H1 (cell line): ENCODE measurements around the gene CXCR3. TPM values are rescaled to one million over a fixed set of nuclear protein-coding genes. Genes with fewer than 3 reads are reported as not detected.

Source experiments
- CTCF ChIA-PET: fragments of 300-600 bp; sonication (Branson Sonifier 250); formaldehyde crosslinking; loops from one replicate; lab custom pipeline; 2021; ENCODE audit not compliant: partially characterized antibody; lab: Charles Lee
- POLR2A ChIA-PET: fragments of 300-600 bp; sonication (Branson Sonifier 250); formaldehyde crosslinking; loops from one replicate; lab custom pipeline; 2021; ENCODE audit warnings: inconsistent platforms; ENCODE audit not compliant: partially characterized antibody; lab: Charles Lee
- DNase-seq, 2 experiments: peaks; one replicate each; pipeline versions ENCODE4 v3.0.0 to v3.0.0-alpha.2; 2010 to 2022; ENCODE audit warnings: low spot score in 2 of 2, low read depth in 1 of 2, mixed read lengths in 1 of 2
- FAIRE-seq: peaks from 2 replicates; lab custom pipeline; 2011; peaks lifted over from hg19 to GRCh38; lab: Jason Lieb, UNC
- H2AFZ ChIP-seq: 2 replicates; pipeline ENCODE4 v1.8.1; 2012; ENCODE audit warnings: low read length, inconsistent platforms
- H2AK5ac ChIP-seq: 2 replicates; pipeline ENCODE4 v1.6.1; 2013; ENCODE audit warnings: low read depth, low read length
- H2BK120ac ChIP-seq: replicated peaks from 2 replicates; pipeline ENCODE3; 2013; ENCODE audit warnings: low read depth, low read length, inconsistent platforms
- H2BK12ac ChIP-seq: 2 replicates; pipeline ENCODE4 v1.6.1; 2013; ENCODE audit warnings: low read depth, low read length
- H2BK15ac ChIP-seq: 2 replicates; pipeline ENCODE4 v1.6.1; 2013; ENCODE audit warnings: low read length
- H2BK20ac ChIP-seq: 2 replicates; pipeline ENCODE4 v1.6.1; 2013; ENCODE audit warnings: low read length
- H2BK5ac ChIP-seq: 2 replicates; pipeline ENCODE4 v1.6.1; 2013; ENCODE audit warnings: low read depth, low read length
- H3K14ac ChIP-seq: 2 replicates; pipeline ENCODE4 v1.6.1; 2013; ENCODE audit warnings: inconsistent platforms; ENCODE audit not compliant: insufficient read length
- H3K18ac ChIP-seq: 2 replicates; pipeline ENCODE4 v1.6.1; 2013; ENCODE audit warnings: low read length; ENCODE audit errors: extremely low read depth
- H3K23ac ChIP-seq: 2 replicates; pipeline ENCODE4 v1.6.1; 2013; ENCODE audit warnings: inconsistent platforms; ENCODE audit not compliant: insufficient read length
- H3K23me2 ChIP-seq: 2 replicates; pipeline ENCODE4 v1.6.1; 2013; ENCODE audit warnings: low read depth, low read length
- H3K27ac ChIP-seq: 2 replicates; pipeline ENCODE4 v1.6.1; 2011; ENCODE audit warnings: low read depth, low read length, inconsistent platforms
- H3K27me3 ChIP-seq, 4 experiments: replicated peaks in 1 of 4; 1 replicate in 1 of 4; 2 replicates in 3 of 4; pipeline versions ENCODE4 v1.6.1 to v1.8.1; 2011 to 2013; ENCODE audit warnings: low read length in 3 of 4, mild to moderate bottlenecking in 3 of 4, inconsistent platforms in 2 of 4, mixed read lengths in 2 of 4, moderate library complexity in 1 of 4; ENCODE audit not compliant: control insufficient read depth in 3 of 4, insufficient read depth in 3 of 4; ENCODE audit errors: extremely low read depth in 1 of 4
- H3K36me3 ChIP-seq, 4 experiments: 2 replicates each; pipeline versions ENCODE4 v1.6.1 to v1.8.1; 2011 to 2013; ENCODE audit warnings: mild to moderate bottlenecking in 4 of 4, low read length in 3 of 4, moderate library complexity in 2 of 4, control low read depth in 1 of 4, inconsistent platforms in 1 of 4; ENCODE audit not compliant: insufficient read depth in 4 of 4, control insufficient read depth in 2 of 4
- H3K4ac ChIP-seq: replicated peaks from 2 replicates; pipeline ENCODE3; 2013; ENCODE audit warnings: low read length, low read depth, mixed read lengths, inconsistent platforms; ENCODE audit not compliant: insufficient read length
- H3K4me1 ChIP-seq, 4 experiments: replicated peaks in 1 of 4; 1 replicate in 1 of 4; 2 replicates in 3 of 4; pipeline versions ENCODE4 v1.6.1 to v1.8.1; 2011 to 2013; ENCODE audit warnings: low read length in 3 of 4, inconsistent platforms in 2 of 4, mixed read lengths in 1 of 4; ENCODE audit not compliant: insufficient read depth in 4 of 4, control insufficient read depth in 3 of 4
- H3K4me2 ChIP-seq, 2 experiments: 2 replicates each; pipeline versions ENCODE4 v1.6.1 to v1.8.1; 2011 to 2013; ENCODE audit warnings: low read depth in 2 of 2, low read length in 2 of 2, control low read depth in 1 of 2, inconsistent platforms in 1 of 2, mild to moderate bottlenecking in 1 of 2; ENCODE audit not compliant: insufficient read depth in 1 of 2
- H3K4me3 ChIP-seq, 4 experiments: fragments of 200-600, 300-600 bp in 1 of 4; sonication (generic), shearing (Covaris generic), sonication (Bioruptor Twin) in 1 of 4; 2 replicates each; pipeline versions ENCODE4 v1.5.1 to v1.8.1; 2011 to 2016; ENCODE audit warnings: low read length in 4 of 4, low read depth in 3 of 4, control low read depth in 2 of 4, inconsistent platforms in 2 of 4, mild to moderate bottlenecking in 2 of 4, mixed read lengths in 1 of 4, moderate library complexity in 1 of 4; ENCODE audit not compliant: insufficient read depth in 2 of 4; ENCODE audit errors: extremely low read depth in 1 of 4
- H3K56ac ChIP-seq: replicated peaks from 2 replicates; pipeline ENCODE3; 2013; ENCODE audit warnings: low read depth, mild to moderate bottlenecking, mixed read lengths, low read length, inconsistent platforms; ENCODE audit not compliant: insufficient read length
- H3K79me1 ChIP-seq: 2 replicates; pipeline ENCODE4 v1.6.1; 2013; ENCODE audit warnings: low read depth, low read length, control low read depth
- H3K79me2 ChIP-seq, 2 experiments: 2 replicates each; pipeline versions ENCODE4 v1.6.1 to v1.8.1; 2012 to 2013; ENCODE audit warnings: low read length in 2 of 2, mild to moderate bottlenecking in 2 of 2, inconsistent platforms in 1 of 2; ENCODE audit not compliant: insufficient read depth in 2 of 2, control insufficient read depth in 1 of 2
- H3K9ac ChIP-seq, 4 experiments: replicated peaks in 1 of 4; 1 replicate in 1 of 4; 2 replicates in 3 of 4; pipeline versions ENCODE4 v1.6.1 to v1.8.1; 2011 to 2013; ENCODE audit warnings: low read depth in 3 of 4, low read length in 3 of 4, control low read depth in 2 of 4, mild to moderate bottlenecking in 2 of 4, moderate library complexity in 2 of 4, inconsistent platforms in 1 of 4; ENCODE audit errors: extremely low read depth in 1 of 4
- H3K9me3 ChIP-seq, 2 experiments: 2 replicates each; pipeline versions ENCODE4 v1.6.1 to v1.8.1; 2012 to 2013; ENCODE audit warnings: mild to moderate bottlenecking in 2 of 2, moderate library complexity in 2 of 2, control low read depth in 1 of 2, inconsistent platforms in 1 of 2, low read depth in 1 of 2, low read length in 1 of 2, mixed read lengths in 1 of 2; ENCODE audit not compliant: insufficient read depth in 2 of 2
- H4K20me1 ChIP-seq, 2 experiments: replicated peaks in 1 of 2; 2 replicates each; pipeline versions ENCODE3 to v1.8.1; 2011 to 2013; ENCODE audit warnings: inconsistent platforms in 2 of 2, low read length in 2 of 2, mild to moderate bottlenecking in 1 of 2; ENCODE audit not compliant: insufficient read depth in 2 of 2, control insufficient read depth in 1 of 2
- H4K5ac ChIP-seq: 2 replicates; pipeline ENCODE4 v1.6.1; 2013; ENCODE audit warnings: low read length, low read depth, mixed read lengths, inconsistent platforms; ENCODE audit not compliant: insufficient read length
- H4K8ac ChIP-seq: 2 replicates; pipeline ENCODE4 v1.8.0; 2013; ENCODE audit warnings: mild to moderate bottlenecking, moderate library complexity, low read length, inconsistent platforms; ENCODE audit not compliant: insufficient read depth; ENCODE audit errors: extremely low read depth
- H4K91ac ChIP-seq: replicated peaks from 2 replicates; pipeline ENCODE3; 2013; ENCODE audit warnings: low read length, mixed read lengths, inconsistent platforms; ENCODE audit not compliant: insufficient read length
- BACH1 ChIP-seq: IDR thresholded peaks from 2 replicates; pipeline ENCODE4 v1.6.1; 2012; ENCODE audit warnings: low read length, improper control_type of control experiment
- BCL11A ChIP-seq, 2 experiments: IDR thresholded peaks; one replicate each; pipeline ENCODE4 v1.6.1; 2011; ENCODE audit warnings: low read depth in 2 of 2, low read length in 2 of 2, mild to moderate bottlenecking in 2 of 2
- CEBPB ChIP-seq: IDR thresholded peaks from 2 replicates; pipeline ENCODE4 v1.6.1; 2012; ENCODE audit warnings: low read depth, low read length
- CREB1 ChIP-seq: IDR thresholded peaks from 2 replicates; pipeline ENCODE4 v1.6.1; 2012; ENCODE audit warnings: inconsistent platforms
- FOSL1 ChIP-seq: IDR thresholded peaks from 2 replicates; pipeline ENCODE4 v1.6.1; 2011; ENCODE audit warnings: mild to moderate bottlenecking, low read depth, low read length, moderate library complexity; ENCODE audit not compliant: insufficient read depth
- GABPA ChIP-seq: IDR thresholded peaks from 2 replicates; pipeline ENCODE4 v1.6.1; 2011; ENCODE audit warnings: mild to moderate bottlenecking, low read length, moderate library complexity, borderline replicate concordance; ENCODE audit not compliant: insufficient read depth
- JUND ChIP-seq: IDR thresholded peaks from 2 replicates; pipeline ENCODE4 v1.6.1; 2011; ENCODE audit warnings: mild to moderate bottlenecking, improper control_type of control experiment, low read length
- MAFK ChIP-seq: IDR thresholded peaks from 2 replicates; pipeline ENCODE4 v1.6.1; 2012; ENCODE audit warnings: low read depth, mild to moderate bottlenecking, improper control_type of control experiment, low read length
- POLR2AphosphoS5 ChIP-seq: IDR thresholded peaks from 2 replicates; pipeline ENCODE4 v1.6.1; 2011; ENCODE audit warnings: low read depth, low read length
- RNF2 ChIP-seq: fragments of 200-900, 300-1000 bp; sonication (generic); IDR thresholded peaks from 2 replicates; pipeline ENCODE4 v1.7.1; 2016; ENCODE audit warnings: borderline replicate concordance, low read depth, mild to moderate bottlenecking, antibody characterized with exemption, low read length; ENCODE audit not compliant: poor library complexity, severe bottlenecking; ENCODE audit errors: missing control alignments
- SIX5 ChIP-seq: IDR thresholded peaks from 2 replicates; pipeline ENCODE4 v1.6.1; 2011; ENCODE audit warnings: mild to moderate bottlenecking, low read depth, low read length
- SP4 ChIP-seq: IDR thresholded peaks from 2 replicates; pipeline ENCODE4 v1.6.1; 2012; ENCODE audit warnings: low read length, inconsistent platforms
- TAF7 ChIP-seq: optimal IDR thresholded peaks from 2 replicates; pipeline ENCODE3; 2011; ENCODE audit warnings: low read depth, mild to moderate bottlenecking, inconsistent platforms, low read length, moderate library complexity, borderline replicate concordance
- TEAD4 ChIP-seq: IDR thresholded peaks from 2 replicates; pipeline ENCODE4 v1.6.1; 2012; ENCODE audit warnings: low read depth, low read length, inconsistent platforms, mixed read lengths
- WGBS, 2 experiments: shearing (Covaris generic) in 1 of 2; methylation state at CpG; one replicate each; pipeline versions ENCODE4 v1.1.6 to v1.1.7; 2013 to 2015; ENCODE audit warnings: low lambda C conversion rate in 2 of 2, mixed read lengths in 2 of 2, inconsistent platforms in 1 of 2, low coverage in 1 of 2, missing lambda C conversion rate in 1 of 2; ENCODE audit not compliant: insufficient replicate concordance in 2 of 2, insufficient coverage in 1 of 2, insufficient read length in 1 of 2; ENCODE audit errors: extremely low coverage in 1 of 2, missing lambda C conversion rate in 1 of 2; 5-methylcytosine and 5-hydroxymethylcytosine counted together
- polyA plus RNA-seq, 7 experiments: library from polyadenylated mRNA; depleted of rRNA in 3 of 7; stranded (reverse) in 5 of 7; unstranded in 2 of 7; fragments of >200 nt in 5 of 7; fragments of 200-250 nt in 2 of 7; gene quantifications; 1 replicate in 5 of 7; 2 replicates in 1 of 7; 4 replicates in 1 of 7; pipeline versions ENCODE4 v1.2.1 to v1.2.3, GENCODE V29; 2011 to 2013; ENCODE audit warnings: missing spikeins in 2 of 7, mixed read lengths in 2 of 7
- total RNA-seq: library from RNA; stranded (reverse); fragmentation: NEBNext Ultra II Directional; extraction: Animal tissue kit (Norgen Biotek cat#: 25700); gene quantifications from 2 replicates; pipeline ENCODE4 v1.2.1, GENCODE V29; 2021

The CXCR3 gene
- total and polyA plus RNA-seq, 2 of the 8 experiments (the other 6 are each of a cell fraction or from before 2014, with no cell fraction given) = not detected

- Histone ChIP-seq H2BK120ac (no peak overlapping the region), H4K8ac (no peak overlapping the region), H3K23ac (no peak overlapping the region), H3K18ac (no peak overlapping the region), H2BK15ac (no peak overlapping the region), H3K4me2 (no peak overlapping the region), H3K4me3 (no peak overlapping the region), H2AFZ (no peak overlapping the region), H3K23me2 (no peaks in the 10 kb centered on the region), H3K4me1 (no peaks in the 10 kb centered on the region), H3K9me3 (no peaks in the 10 kb centered on the region), H3K79me1 (no peaks in the 10 kb centered on the region), H2BK20ac (no peak overlapping the region), H3K36me3 (peaks cover 0 to 12% (median 1%) of the 10 kb centered on the region in 4 experiments; a peak in 3 of 8 replicates), H3K9ac (no peak overlapping the region), H3K14ac (no peak overlapping the region), H3K4ac (no peak overlapping the region), H3K27me3 (no peaks in the 10 kb centered on the region), H4K5ac (no peak overlapping the region), H2BK12ac (no peak overlapping the region), H2BK5ac (no peak overlapping the region), H2AK5ac (no peak overlapping the region), H3K56ac (no peak overlapping the region), H4K91ac (no peak overlapping the region), H4K20me1 (no peaks in the 10 kb centered on the region), H3K79me2 (no peaks in the 10 kb centered on the region), H3K27ac (no peak overlapping the region)
- CTCF ChIA-PET = interaction anchor here (2.0 to 2.6 kb wide), 2 partner anchors 16 to 43 kb away, joined by 5 to 8 read pairs; no protein-coding TSS in a partner anchor
- FAIRE-seq (no peak), DNase-seq (no peak)
- WGBS, 2 experiments = 94% methylated on average over 9 of the region's 9 CpGs; no CpG with 5 or more reads in 1 of the 2 experiments
- POLR2A ChIA-PET = interaction anchor here (1.2 kb wide), 1 partner anchor 22 kb away, joined by 4 read pairs; no protein-coding TSS in a partner anchor
- TF ChIP-seq TAF7 (no peak), FOSL1 (no peak), GABPA (no peak), CREB1 (no peak), BCL11A (IDR thresholded peaks at IDR 0.05; ENCODE audit: low read depth in 2 of 2, low read length in 2 of 2) (no peak), BACH1 (no peak), SP4 (no peak), POLR2AphosphoS5 (no peak), CEBPB (no peak), TEAD4 (no peak), SIX5 (no peak), MAFK (no peak), RNF2 (no peak), JUND (no peak)
These were observed 11.6 kb downstream of the CXCR3 start for GRCh38 chrX:71606536-71607216.
